Activated naive CD4-positive, alpha-beta T cell treated with anti-CD3 and anti-CD28 coated beads for 36 hours (primary cell): ENCODE data around the gene WASL. TPM values are rescaled to one million over a fixed set of nuclear protein-coding genes. Genes with fewer than 3 reads are reported as not detected.
"Not testable (repeated sequence)": the region's sequence is repeated elsewhere in the genome, so short reads cannot be mapped to it uniquely, and the experiment has no call there.

ENCODE experiments used
- CTCF ChIA-PET: fragments of 350-600 bp; sonication (Branson Sonifier 250); formaldehyde crosslinking; loops from one replicate; lab custom pipeline; 2021; ENCODE audit warnings: antibody characterized with exemption; lab: Charles Lee
- DNase-seq: peaks from one replicate; pipeline ENCODE4 v3.0.0-alpha.2; 2020
- H3K27ac Mint-ChIP-seq: one replicate; pipeline ENCODE4 v1.8.0; 2021; ENCODE audit warnings: mild to moderate bottlenecking, mixed read lengths
- H3K27me3 Mint-ChIP-seq: one replicate; pipeline ENCODE4 v1.8.0; 2021; ENCODE audit warnings: low read depth, mixed read lengths
- H3K36me3 Mint-ChIP-seq: one replicate; pipeline ENCODE4 v1.8.0; 2021; ENCODE audit warnings: low read depth, mixed read lengths
- H3K4me1 Mint-ChIP-seq: one replicate; pipeline ENCODE4 v1.8.0; 2021; ENCODE audit warnings: low read depth, mixed read lengths
- H3K4me3 Mint-ChIP-seq: one replicate; pipeline ENCODE4 v1.8.0; 2021; ENCODE audit warnings: mild to moderate bottlenecking, moderate library complexity, mixed read lengths
- H3K9me3 Mint-ChIP-seq: one replicate; pipeline ENCODE4 v1.8.0; 2021; ENCODE audit warnings: mixed read lengths
- intact Hi-C: fragments of 100-400 bp; cut with micrococcal nuclease; formaldehyde crosslinking; loops from one replicate; pipeline ENCODE4 v1.15.1; 2023
- total RNA-seq, 2 experiments: library from RNA; stranded (reverse); gene quantifications; one replicate each; pipeline ENCODE4 v1.2.3, GENCODE V29; 2021

Gene WASL
- total RNA-seq, 2 experiments from 2014 or later = 3.7 to 3.8 TPM

- no peaks in the 10 kb centered on the region for H3K27me3 Mint-ChIP-seq
- H3K9me3 Mint-ChIP-seq = peaks cover 16% of the 10 kb centered on the region
- no peak for DNase-seq
- H3K4me3 Mint-ChIP-seq = no peak overlapping the region
- no peak overlapping the region for H3K27ac Mint-ChIP-seq
- intact Hi-C loops = loop anchor here (1.0 kb wide), 1 partner anchor 10 kb away; no protein-coding TSS in a partner anchor
- H3K36me3 Mint-ChIP-seq = peaks cover 29% of the 10 kb centered on the region
- CTCF ChIA-PET = interaction anchor here (0.6 kb wide), 1 partner anchor 71 kb away, joined by 5 read pairs; no protein-coding TSS in a partner anchor
- peaks cover 50% of the 10 kb centered on the region for H3K4me1 Mint-ChIP-seq
These were observed 19.6 kb downstream of the WASL start for GRCh38 chr7:123729218-123729578.

- CTCF ChIA-PET = interaction anchor here (0.6 kb wide), 1 partner anchor 104 kb away, joined by 3 read pairs; no protein-coding TSS in a partner anchor
- peaks cover 41% of the 10 kb centered on the region for H3K4me1 Mint-ChIP-seq
- H3K27me3 Mint-ChIP-seq = no peaks in the 10 kb centered on the region
- peaks cover 14% of the 10 kb centered on the region for H3K36me3 Mint-ChIP-seq
- no peak for DNase-seq
- no peak overlapping the region for H3K27ac Mint-ChIP-seq
- intact Hi-C loops = no loop called here
- H3K9me3 Mint-ChIP-seq = peaks cover 2% of the 10 kb centered on the region
- H3K4me3 Mint-ChIP-seq = no peak overlapping the region
These were observed 21.5 kb downstream of the WASL start for GRCh38 chr7:123727071-123727837.

- no peak overlapping the region for H3K27ac Mint-ChIP-seq
- CTCF ChIA-PET = no interaction called here
- no peaks in the 10 kb centered on the region for H3K27me3 Mint-ChIP-seq
- H3K4me1 Mint-ChIP-seq = peaks cover 43% of the 10 kb centered on the region
- no peak for DNase-seq
- intact Hi-C loops = no loop called here
- peaks cover 2% of the 10 kb centered on the region for H3K9me3 Mint-ChIP-seq
- H3K4me3 Mint-ChIP-seq = no peak overlapping the region
- peaks cover 11% of the 10 kb centered on the region for H3K36me3 Mint-ChIP-seq
These were observed 23.1 kb downstream of the WASL start for GRCh38 chr7:123725586-123726171.

- Mint-ChIP-seq H3K36me3 (peaks cover 10% of the 10 kb centered on the region), H3K4me3 (no peak overlapping the region), H3K4me1 (peaks cover 47% of the 10 kb centered on the region), H3K27ac (no peak overlapping the region), H3K27me3 (no peaks in the 10 kb centered on the region), H3K9me3 (no peaks in the 10 kb centered on the region)
- CTCF ChIA-PET = no interaction called here
- intact Hi-C loops = no loop called here
- no peak for DNase-seq
These were observed 24.0 kb downstream of the WASL start for GRCh38 chr7:123724817-123725253.

- H3K9me3 Mint-ChIP-seq = no peaks in the 10 kb centered on the region
- H3K4me3 Mint-ChIP-seq = no peak overlapping the region
- intact Hi-C loops = no loop called here
- H3K27ac Mint-ChIP-seq = no peak overlapping the region
- CTCF ChIA-PET = interaction anchor here (0.7 to 1.2 kb wide), 2 partner anchors 15 to 141 kb away, joined by 3 read pairs; no protein-coding TSS in a partner anchor
- DNase-seq = no peak
- no peaks in the 10 kb centered on the region for H3K27me3 Mint-ChIP-seq
- H3K36me3 Mint-ChIP-seq = peaks cover 12% of the 10 kb centered on the region
- peaks cover 56% of the 10 kb centered on the region for H3K4me1 Mint-ChIP-seq
These were observed 24.9 kb downstream of the WASL start for GRCh38 chr7:123723913-123724312.

- peaks cover 50% of the 10 kb centered on the region for H3K4me1 Mint-ChIP-seq
- H3K4me3 Mint-ChIP-seq, H3K27ac Mint-ChIP-seq, DNase-seq, H3K36me3 Mint-ChIP-seq, H3K9me3 Mint-ChIP-seq, H3K27me3 Mint-ChIP-seq, intact Hi-C loops: not testable (repeated sequence)
- CTCF ChIA-PET = interaction anchor here (1.7 kb wide), 1 partner anchor 29 kb away, joined by 4 read pairs; the partner anchor contains the start of gene WASL
These were observed 28.3 kb downstream of the WASL start for GRCh38 chr7:123720527-123720926.

GRCh38 chr7:123719197-123719721, 29.5 kb downstream of the WASL start:
- Mint-ChIP-seq H3K4me3 (no peak overlapping the region), H3K9me3 (no peaks in the 10 kb centered on the region), H3K27ac (no peak overlapping the region), H3K4me1 (peaks cover 54% of the 10 kb centered on the region), H3K27me3 (no peaks in the 10 kb centered on the region), H3K36me3 (peaks cover 7% of the 10 kb centered on the region)
- intact Hi-C loops = loop anchor here (1.0 kb wide), 2 partner anchors 10 to 28 kb away; no protein-coding TSS in a partner anchor
- CTCF ChIA-PET = interaction anchor here (1.2 to 1.7 kb wide), 2 partner anchors 18 to 30 kb away, joined by 4 read pairs; partner anchors contain the start of gene WASL
- no peak for DNase-seq

- no peak overlapping the region for H3K27ac Mint-ChIP-seq
- H3K4me1 Mint-ChIP-seq = peaks cover 53% of the 10 kb centered on the region
- peaks cover 7% of the 10 kb centered on the region for H3K36me3 Mint-ChIP-seq
These were observed 30.0 kb downstream of the WASL start for GRCh38 chr7:123718773-123719172.

GRCh38 chr7:123717689-123718088, 31.1 kb downstream of the WASL start:
- H3K4me3 Mint-ChIP-seq = no peak overlapping the region
- H3K27me3 Mint-ChIP-seq = no peaks in the 10 kb centered on the region
- CTCF ChIA-PET = interaction anchor here (0.6 to 1.8 kb wide), 3 partner anchors 16 to 223 kb away, joined by 3 to 6 read pairs (median 3); no protein-coding TSS in a partner anchor
- H3K27ac Mint-ChIP-seq = no peak overlapping the region
- peaks cover 60% of the 10 kb centered on the region for H3K4me1 Mint-ChIP-seq
- no peak for DNase-seq
- peaks cover 7% of the 10 kb centered on the region for H3K36me3 Mint-ChIP-seq
- intact Hi-C loops = no loop called here
- H3K9me3 Mint-ChIP-seq = no peaks in the 10 kb centered on the region

More at GRCh38 chr7:123718773-123719172, 30.0 kb downstream of the WASL start:
- H3K27me3 Mint-ChIP-seq = no peaks in the 10 kb centered on the region
- no peaks in the 10 kb centered on the region for H3K9me3 Mint-ChIP-seq
- intact Hi-C loops = loop anchor here (1.0 kb wide), 2 partner anchors 11 to 29 kb away; no protein-coding TSS in a partner anchor
- H3K4me3 Mint-ChIP-seq = no peak overlapping the region
- DNase-seq = no peak
- CTCF ChIA-PET = interaction anchor here (1.2 to 1.7 kb wide), 2 partner anchors 19 to 30 kb away, joined by 4 read pairs; partner anchors contain the start of gene WASL

- intact Hi-C loops = no loop called here
- DNase-seq = no peak
- no peak overlapping the region for H3K4me3 Mint-ChIP-seq
- peaks cover 64% of the 10 kb centered on the region for H3K4me1 Mint-ChIP-seq
- no peak overlapping the region for H3K27ac Mint-ChIP-seq
- no peaks in the 10 kb centered on the region for H3K9me3 Mint-ChIP-seq
- CTCF ChIA-PET = interaction anchor here (0.6 to 1.8 kb wide), 3 partner anchors 15 to 215 kb away, joined by 3 to 6 read pairs (median 3); partner anchors contain the start of gene NDUFA5
- peaks cover 7% of the 10 kb centered on the region for H3K36me3 Mint-ChIP-seq
- H3K27me3 Mint-ChIP-seq = no peaks in the 10 kb centered on the region
These were observed 31.9 kb downstream of the WASL start for GRCh38 chr7:123716877-123717276.

- Mint-ChIP-seq H3K9me3 (no peaks in the 10 kb centered on the region), H3K36me3 (peaks cover 7% of the 10 kb centered on the region), H3K27me3 (no peaks in the 10 kb centered on the region), H3K4me3 (no peak overlapping the region), H3K27ac (no peak overlapping the region), H3K4me1 (peaks cover 65% of the 10 kb centered on the region)
- no peak for DNase-seq
- intact Hi-C loops = loop anchor here (1.0 kb wide), 1 partner anchor 32 kb away; no protein-coding TSS in a partner anchor
- CTCF ChIA-PET = no interaction called here
These were observed 33.0 kb downstream of the WASL start for GRCh38 chr7:123715799-123716198.

GRCh38 chr7:123715198-123715597, 33.6 kb downstream of the WASL start:
- intact Hi-C loops = loop anchor here (1.0 kb wide), 1 partner anchor 32 kb away; no protein-coding TSS in a partner anchor
- CTCF ChIA-PET = no interaction called here
- peaks cover 67% of the 10 kb centered on the region for H3K4me1 Mint-ChIP-seq
- H3K4me3 Mint-ChIP-seq = no peak overlapping the region
- DNase-seq = no peak
- H3K27ac Mint-ChIP-seq = no peak overlapping the region
- no peaks in the 10 kb centered on the region for H3K9me3 Mint-ChIP-seq
- no peaks in the 10 kb centered on the region for H3K27me3 Mint-ChIP-seq
- H3K36me3 Mint-ChIP-seq = peaks cover 7% of the 10 kb centered on the region
